ENCODE measurements around the gene ZCCHC14. TPM values are rescaled to one million over a fixed set of nuclear protein-coding genes. Genes with fewer than 3 reads are reported as not detected.

The ZCCHC14 gene
- total RNA-seq, 1 donor from 2014 or later, result 15.9 TPM

DNA sequence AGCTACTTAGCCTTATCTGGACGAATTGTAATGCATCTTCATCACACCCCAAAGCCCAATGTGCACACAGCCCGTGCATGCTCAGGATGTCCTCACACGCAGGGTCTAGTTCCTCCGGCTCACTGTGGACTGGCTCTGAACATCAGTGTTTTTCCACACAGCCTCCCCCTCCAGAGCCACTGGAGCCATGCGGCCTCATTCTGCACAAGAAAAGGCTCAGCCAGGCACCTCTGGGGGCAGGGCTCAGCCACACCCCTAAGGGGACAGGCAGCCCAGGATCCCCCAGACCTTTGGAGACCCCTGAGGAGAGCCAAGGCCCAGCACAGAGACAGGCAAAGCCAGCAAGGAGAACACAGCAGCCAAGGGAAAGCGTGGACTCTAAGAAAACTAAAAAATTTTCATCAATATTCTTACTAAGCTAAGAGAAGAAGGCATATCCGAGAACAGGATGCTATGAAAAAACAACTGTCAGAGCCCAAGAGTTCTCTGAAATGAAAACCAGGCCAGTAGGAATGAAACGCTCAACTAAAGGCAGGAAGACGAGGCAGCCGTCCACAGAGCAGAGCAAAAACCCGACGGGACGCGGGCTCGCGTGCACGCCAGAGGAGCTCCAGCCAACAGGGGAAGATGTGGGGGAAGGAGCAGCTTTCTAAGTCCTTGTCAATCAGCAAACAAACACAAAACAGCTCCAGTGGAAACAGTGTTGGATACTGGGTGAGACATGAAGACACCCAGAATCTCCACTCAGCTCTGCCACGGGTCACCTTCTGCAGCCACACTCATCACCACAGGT is 66.2 kb downstream of the ZCCHC14 start:
- H3K27me3 ChIP-seq (ENCODE audit: low read depth), result no peaks in the 10 kb centered on the region
- peaks cover 34% of the 10 kb centered on the region for H3K36me3 ChIP-seq
- intact Hi-C loops (cut with micrococcal nuclease), result loop anchor here (10.0 kb wide), 1 partner anchor 208 kb away; no protein-coding TSS in a partner anchor

GRCh38 chr16:87425941-87426340 is 66.9 kb downstream of the ZCCHC14 start:
- no peak overlapping the region for H3K27ac ChIP-seq (replicated peaks)
- no peaks in the 10 kb centered on the region for H3K9me3 ChIP-seq (replicated peaks)
- TF ChIP-seq, protein P1, sequence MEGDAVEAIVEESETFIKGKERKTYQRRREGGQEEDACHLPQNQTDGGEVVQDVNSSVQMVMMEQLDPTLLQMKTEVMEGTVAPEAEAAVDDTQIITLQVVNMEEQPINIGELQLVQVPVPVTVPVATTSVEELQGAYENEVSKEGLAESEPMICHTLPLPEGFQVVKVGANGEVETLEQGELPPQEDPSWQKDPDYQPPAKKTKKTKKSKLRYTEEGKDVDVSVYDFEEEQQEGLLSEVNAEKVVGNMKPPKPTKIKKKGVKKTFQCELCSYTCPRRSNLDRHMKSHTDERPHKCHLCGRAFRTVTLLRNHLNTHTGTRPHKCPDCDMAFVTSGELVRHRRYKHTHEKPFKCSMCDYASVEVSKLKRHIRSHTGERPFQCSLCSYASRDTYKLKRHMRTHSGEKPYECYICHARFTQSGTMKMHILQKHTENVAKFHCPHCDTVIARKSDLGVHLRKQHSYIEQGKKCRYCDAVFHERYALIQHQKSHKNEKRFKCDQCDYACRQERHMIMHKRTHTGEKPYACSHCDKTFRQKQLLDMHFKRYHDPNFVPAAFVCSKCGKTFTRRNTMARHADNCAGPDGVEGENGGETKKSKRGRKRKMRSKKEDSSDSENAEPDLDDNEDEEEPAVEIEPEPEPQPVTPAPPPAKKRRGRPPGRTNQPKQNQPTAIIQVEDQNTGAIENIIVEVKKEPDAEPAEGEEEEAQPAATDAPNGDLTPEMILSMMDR (IDR thresholded peaks at IDR 0.05; ENCODE audit: borderline replicate concordance), result no peak
- no peak overlapping the region for H3K4me3 ChIP-seq
- intact Hi-C loops (cut with micrococcal nuclease), result loop anchor here (10.0 kb wide), 1 partner anchor 209 kb away; no protein-coding TSS in a partner anchor
- peaks cover 14% of the 10 kb centered on the region for H3K4me1 ChIP-seq
- DNase-seq, result no peak
- H3K27me3 ChIP-seq (ENCODE audit: low read depth), result no peaks in the 10 kb centered on the region
- peaks cover 37% of the 10 kb centered on the region for H3K36me3 ChIP-seq

More for the DNA sequence above, 66.2 kb downstream of the ZCCHC14 start:
- Histone ChIP-seq H3K4me1 (peaks cover 17% of the 10 kb centered on the region), H3K9me3 (replicated peaks) (no peaks in the 10 kb centered on the region), H3K4me3 (no peak overlapping the region), H3K27ac (replicated peaks) (no peak overlapping the region)
- DNase-seq, result no peak
- TF ChIP-seq, protein P1 (IDR thresholded peaks at IDR 0.05; ENCODE audit: borderline replicate concordance), result no peak

GRCh38 chr16:87424266-87424665 is 68.6 kb downstream of the ZCCHC14 start:
- Histone ChIP-seq H3K4me3 (no peak overlapping the region), H3K36me3 (peaks cover 46% of the 10 kb centered on the region), H3K27me3 (ENCODE audit: low read depth) (no peaks in the 10 kb centered on the region), H3K27ac (replicated peaks) (no peak overlapping the region), H3K9me3 (replicated peaks) (no peaks in the 10 kb centered on the region), H3K4me1 (peaks cover 14% of the 10 kb centered on the region)
- no peak for DNase-seq
- TF ChIP-seq, protein P1 (IDR thresholded peaks at IDR 0.05; ENCODE audit: borderline replicate concordance), result no peak
- intact Hi-C loops (cut with micrococcal nuclease), result loop anchor here (10.0 kb wide), 1 partner anchor 211 kb away; no protein-coding TSS in a partner anchor

GRCh38 chr16:87423429-87423828 is 69.4 kb downstream of the ZCCHC14 start:
- peaks cover 51% of the 10 kb centered on the region for H3K36me3 ChIP-seq
- no peaks in the 10 kb centered on the region for H3K9me3 ChIP-seq (replicated peaks)
- no peak for DNase-seq
- H3K27me3 ChIP-seq (ENCODE audit: low read depth), result no peaks in the 10 kb centered on the region
- TF ChIP-seq, protein P1 (IDR thresholded peaks at IDR 0.05; ENCODE audit: borderline replicate concordance), result no peak
- H3K27ac ChIP-seq (replicated peaks), result no peak overlapping the region
- no peak overlapping the region for H3K4me3 ChIP-seq
- peaks cover 14% of the 10 kb centered on the region for H3K4me1 ChIP-seq
- intact Hi-C loops (cut with micrococcal nuclease), result loop anchor here (10.0 kb wide), 1 partner anchor 211 kb away; no protein-coding TSS in a partner anchor

DNA sequence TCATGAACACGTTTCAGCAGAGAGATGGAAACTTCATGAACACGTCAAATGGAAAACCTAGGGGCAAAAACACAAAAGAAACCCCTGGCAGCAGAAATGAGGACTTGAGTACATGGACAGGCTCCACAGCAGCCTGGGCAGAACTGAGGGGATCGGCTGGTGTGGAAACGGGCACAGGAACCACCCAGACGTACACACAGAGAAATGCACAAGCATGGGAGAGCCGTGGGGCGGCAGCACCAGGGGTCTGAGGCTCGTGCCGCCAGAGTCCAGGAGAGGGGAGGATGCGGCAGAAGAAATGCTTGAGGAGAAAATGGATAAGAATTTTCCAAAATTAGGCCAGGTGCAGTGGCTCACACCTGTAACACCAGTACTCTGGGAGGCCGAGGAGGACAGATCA is 70.7 kb downstream of the ZCCHC14 start:
- no peak overlapping the region for H3K27ac ChIP-seq (replicated peaks)
- peaks cover 15% of the 10 kb centered on the region for H3K4me1 ChIP-seq
- H3K36me3 ChIP-seq, result peaks cover 64% of the 10 kb centered on the region
- no peaks in the 10 kb centered on the region for H3K27me3 ChIP-seq (ENCODE audit: low read depth)
- no peak for DNase-seq
- intact Hi-C loops (cut with micrococcal nuclease), result loop anchor here (10.0 kb wide), 1 partner anchor 213 kb away; no protein-coding TSS in a partner anchor
- no peak overlapping the region for H3K4me3 ChIP-seq
- H3K9me3 ChIP-seq (replicated peaks), result no peaks in the 10 kb centered on the region
- TF ChIP-seq, protein P1 (IDR thresholded peaks at IDR 0.05; ENCODE audit: borderline replicate concordance), result no peak
